Amniotic epithelial cell (primary cell): Measurements from ENCODE around the gene NSD2.
A peak's percentile ranks its signal among the peaks of the same experiment; 100 is the strongest.

Experiments used
- DNase-seq: peaks from one replicate; pipeline ENCODE4 v3.0.0-alpha.2; 2010; ENCODE audit warnings: low read depth

The NSD2 gene

GRCh38 chr4:1945124-1945895 is 74.1 kb downstream of the NSD2 start:
- no peak for DNase-seq

DNA sequence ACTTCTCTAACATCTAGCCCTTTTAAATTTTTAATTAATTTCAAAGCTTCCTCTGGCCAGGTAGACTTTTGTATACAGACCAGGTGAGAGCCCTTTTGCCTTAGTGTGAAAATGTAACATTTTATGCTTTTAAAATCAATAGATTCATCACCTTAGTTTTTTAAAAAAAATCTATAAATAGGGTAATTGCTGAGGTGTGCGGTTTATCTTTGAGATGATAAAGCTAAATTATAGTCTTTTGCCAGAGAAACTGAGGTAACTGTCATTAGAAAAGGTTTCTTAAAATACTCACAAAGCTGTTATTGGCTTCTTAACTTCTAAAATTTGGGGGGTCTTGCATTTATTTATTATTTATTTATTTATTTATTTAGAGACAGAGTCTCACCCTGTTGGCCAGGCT is 74.7 kb downstream of the NSD2 start:
- DNase-seq = no peak

DNA sequence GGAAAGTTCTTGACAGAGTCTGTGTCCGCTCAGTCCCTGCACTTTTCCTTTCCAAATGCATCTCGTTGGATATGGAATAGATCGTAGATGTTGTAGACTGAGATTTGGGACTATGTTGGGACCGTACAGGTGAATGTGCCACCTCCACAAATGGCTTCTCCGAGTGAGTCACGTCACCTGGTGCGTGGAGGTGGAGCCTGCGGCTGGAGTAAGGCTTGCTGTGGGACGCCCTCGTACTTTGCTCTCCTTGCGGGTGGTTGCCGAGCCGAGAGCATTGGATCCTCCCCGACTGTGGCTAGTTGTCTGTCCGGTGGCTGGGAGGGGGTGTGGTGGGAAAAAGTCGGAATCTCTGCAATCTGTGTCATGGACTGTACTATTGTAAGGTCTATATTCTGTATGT is 77.0 kb downstream of the NSD2 start:
- no peak for DNase-seq

DNA sequence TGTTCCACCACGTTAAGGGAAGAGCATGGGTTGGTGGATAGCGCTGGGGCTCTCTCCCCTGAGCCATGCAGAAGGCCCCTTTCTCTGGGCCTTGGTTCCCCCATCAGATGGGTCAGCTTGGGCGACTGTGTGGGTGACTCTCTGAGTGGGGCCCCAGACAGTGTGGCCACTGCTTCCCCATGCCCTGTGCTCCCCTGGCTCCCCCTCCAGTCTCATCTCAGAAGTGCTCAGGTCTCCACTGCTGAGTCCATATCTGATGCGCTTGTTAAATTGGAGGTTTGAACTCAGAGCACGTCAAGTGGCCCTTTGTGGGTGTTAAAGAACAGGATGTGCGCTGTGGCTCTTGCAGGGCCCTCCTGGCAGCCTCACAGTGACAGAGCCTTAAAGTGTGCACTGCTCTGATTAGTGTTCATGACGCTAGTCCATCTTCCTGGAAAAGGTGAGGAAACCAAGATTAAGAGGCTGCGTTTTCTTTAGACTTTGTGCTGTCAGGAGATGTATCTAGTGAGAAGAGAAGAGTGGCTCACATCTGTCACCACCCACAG is 77.8 kb downstream of the NSD2 start:
- DNase-seq = no peak

GRCh38 chr4:1950369-1950768 is 79.2 kb downstream of the NSD2 start:
- no peak for DNase-seq

GRCh38 chr4:1952058-1952700 is 81.0 kb downstream of the NSD2 start:
- DNase-seq = no peak

- no peak for DNase-seq
These were observed 81.5 kb downstream of the NSD2 start for GRCh38 chr4:1952719-1953118.

DNA sequence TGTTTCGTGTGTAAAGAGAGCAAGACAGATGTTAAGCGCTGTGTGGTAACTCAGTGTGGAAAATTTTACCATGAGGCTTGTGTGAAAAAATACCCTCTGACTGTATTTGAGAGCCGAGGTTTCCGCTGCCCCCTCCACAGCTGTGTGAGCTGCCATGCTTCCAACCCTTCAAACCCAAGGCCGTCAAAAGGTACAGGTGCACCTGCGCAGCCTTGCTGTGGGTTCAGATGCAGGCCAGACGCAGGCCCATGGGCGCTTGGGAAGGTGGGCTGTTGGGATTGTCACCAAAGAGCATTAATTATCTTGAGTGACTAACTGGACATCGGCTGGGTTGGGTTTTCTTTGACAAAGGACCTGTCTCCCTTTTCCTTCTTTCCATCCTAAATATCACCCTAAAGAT is 82.1 kb downstream of the NSD2 start:
- DNase-seq = no peak

- DNase-seq = no peak
These were observed 85.4 kb downstream of the NSD2 start for GRCh38 chr4:1956631-1957030.

GRCh38 chr4:1958276-1959103 is 87.3 kb downstream of the NSD2 start:
- DNase-seq = no peak

GRCh38 chr4:1959104-1959384 is 87.9 kb downstream of the NSD2 start:
- DNase-seq = no peak

GRCh38 chr4:1960170-1960825 is 89.1 kb downstream of the NSD2 start:
- DNase-seq = peak; percentile 68

DNA sequence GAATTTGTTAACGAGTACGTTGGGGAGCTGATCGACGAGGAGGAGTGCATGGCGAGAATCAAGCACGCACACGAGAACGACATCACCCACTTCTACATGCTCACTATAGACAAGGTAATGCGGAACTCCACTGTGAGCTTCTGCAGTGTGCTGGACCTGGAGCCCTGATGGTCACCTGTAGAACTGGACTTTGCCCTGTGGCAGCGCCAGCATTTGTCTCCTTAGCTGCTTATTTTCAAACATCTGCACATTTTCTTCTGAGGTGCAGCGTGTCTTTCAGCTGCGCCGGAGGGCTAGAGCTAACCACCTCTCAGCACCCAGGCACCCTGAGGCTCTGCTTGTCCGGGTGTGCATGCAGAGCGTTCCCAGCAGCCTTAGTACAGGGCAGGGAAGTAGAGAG is 89.8 kb downstream of the NSD2 start:
- DNase-seq = no peak

GRCh38 chr4:1961563-1961962 is 90.4 kb downstream of the NSD2 start:
- DNase-seq = no peak

DNA sequence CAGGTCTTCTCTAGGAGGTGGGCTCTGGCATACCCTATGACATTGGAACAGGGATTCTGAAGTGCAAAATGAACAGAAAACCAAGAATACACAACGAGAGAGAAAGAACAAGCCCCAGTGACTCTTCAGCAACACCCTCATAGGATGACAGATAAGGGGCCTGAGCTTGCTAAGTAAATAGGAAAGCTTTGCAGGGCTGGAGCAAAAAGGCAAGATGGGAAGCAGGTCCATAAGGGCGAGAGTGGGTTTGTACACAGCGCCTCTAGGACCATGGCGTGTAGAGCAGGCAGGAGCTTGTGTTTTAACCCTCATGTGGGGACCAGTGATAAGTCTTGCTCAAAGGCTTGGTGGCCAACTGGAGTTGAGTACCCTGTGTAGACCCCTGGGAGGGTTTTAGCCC is 91.8 kb downstream of the NSD2 start:
- DNase-seq = no peak

- no peak for DNase-seq
These were observed 93.2 kb downstream of the NSD2 start for GRCh38 chr4:1964443-1964842.

DNA sequence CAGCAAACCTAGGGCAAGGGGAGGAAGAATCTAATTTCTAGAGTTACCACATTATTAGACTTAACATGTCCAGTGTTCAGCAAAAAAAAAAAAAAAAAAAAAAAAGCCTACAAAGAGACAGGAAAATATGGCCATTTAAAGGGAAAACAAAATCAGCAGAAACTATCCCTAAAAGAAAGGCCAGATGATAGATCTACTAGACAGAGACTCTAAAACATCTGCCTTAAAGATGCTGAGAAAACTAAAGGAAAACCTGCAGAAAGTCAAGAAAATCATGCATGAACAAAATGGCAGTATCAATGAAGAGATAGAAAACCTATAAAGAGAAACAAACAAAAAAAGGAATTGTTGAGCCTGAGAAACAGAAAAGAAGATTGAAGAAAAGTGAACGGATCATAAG is 93.8 kb downstream of the NSD2 start:
- DNase-seq = no peak

DNA sequence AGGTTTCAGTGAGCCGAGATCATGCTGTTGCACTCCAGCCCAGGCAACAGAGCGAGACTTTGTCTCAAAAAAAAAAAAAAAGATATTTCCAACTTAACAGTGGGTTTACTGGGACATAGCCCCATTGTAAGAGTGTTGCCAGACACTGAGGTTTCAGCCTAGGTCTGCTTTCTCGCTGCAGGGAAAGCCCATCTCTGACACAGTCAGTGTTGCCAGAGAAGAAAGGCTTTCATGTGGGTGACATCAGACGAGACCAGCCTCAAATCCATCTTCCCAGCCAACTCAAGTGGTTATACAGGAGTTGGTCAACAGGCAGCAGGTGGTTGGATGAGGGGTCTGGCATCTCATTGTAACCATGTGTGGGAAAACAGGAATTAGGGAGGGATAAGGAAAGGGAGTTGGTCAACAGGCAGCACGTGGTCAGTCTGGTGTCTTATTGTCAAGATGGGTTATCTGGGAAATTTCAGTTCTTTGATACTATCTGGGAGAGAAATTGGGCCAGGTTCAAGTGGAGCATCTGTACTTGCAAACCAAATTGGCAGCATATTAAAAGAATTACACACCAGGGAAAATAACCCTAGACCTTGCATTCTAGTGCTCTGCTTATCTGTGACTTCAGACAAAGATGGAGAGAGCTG is 96.4 kb downstream of the NSD2 start:
- peak; percentile 95 for DNase-seq

GRCh38 chr4:1968686-1969295 is 97.6 kb downstream of the NSD2 start:
- no peak for DNase-seq

- peak; percentile 31 for DNase-seq
These were observed 98.9 kb downstream of the NSD2 start for GRCh38 chr4:1969928-1970723.

- DNase-seq = no peak
These were observed 99.7 kb downstream of the NSD2 start for GRCh38 chr4:1970926-1971325.
